NCI-H460 (cell line): Measurements from ENCODE around the gene SMIM36. TPM values are rescaled to one million over a fixed set of nuclear protein-coding genes. Genes with fewer than 3 reads are reported as not detected.
A peak's percentile ranks its signal among the peaks of the same experiment; 100 is the strongest.
"Not testable (repeated sequence)": the region's sequence is repeated elsewhere in the genome, so short reads cannot be mapped to it uniquely, and the experiment has no call there.

Source experiments
- DNase-seq: peaks from one replicate; pipeline ENCODE4 v3.0.0-alpha.2; 2016; ENCODE audit warnings: low read depth; ENCODE audit errors: extremely low read depth
- total RNA-seq: library from RNA; depleted of rRNA; stranded (reverse); fragments of >200 nt; shearing (Covaris generic); gene quantifications from 2 replicates; pipeline ENCODE4 v1.2.3, GENCODE V29; 2014

Gene SMIM36
- total RNA-seq, 1 experiment from 2014 or later, result not detected

DNA sequence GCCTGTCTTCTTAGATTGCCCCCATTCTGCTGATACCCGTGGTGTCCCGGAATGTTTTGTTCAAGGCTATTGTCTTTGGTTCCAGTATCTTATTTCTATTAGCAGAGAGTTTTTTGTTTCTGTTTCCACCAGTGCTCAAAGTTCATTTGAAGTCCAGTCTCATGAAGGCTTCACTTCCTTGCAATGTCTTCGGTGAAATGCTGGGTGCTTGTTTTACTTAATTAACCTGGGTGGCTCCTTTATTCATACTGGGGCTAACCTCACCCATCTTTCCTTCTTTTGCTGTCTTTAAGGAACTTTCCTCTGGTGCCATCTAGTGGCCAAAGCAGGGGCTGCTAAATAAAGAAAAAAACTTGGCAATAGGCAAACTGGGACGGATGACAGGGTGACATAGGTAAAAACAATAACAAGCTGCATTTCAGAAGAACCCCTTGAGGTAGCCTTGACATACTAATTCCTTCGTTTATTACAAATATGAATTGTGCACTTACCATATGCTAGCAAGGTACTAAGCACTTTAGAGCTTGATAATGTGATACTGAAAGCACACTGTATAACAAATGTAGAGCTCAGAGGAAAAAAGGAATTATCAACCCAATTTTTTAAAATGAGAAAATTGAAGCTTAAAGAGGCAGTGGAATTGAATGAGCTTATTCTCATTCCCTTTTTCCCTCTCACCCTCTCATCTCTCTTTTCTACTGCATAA lies 2.8 kb upstream of the SMIM36 start:
- peak; percentile 73 for DNase-seq

DNA sequence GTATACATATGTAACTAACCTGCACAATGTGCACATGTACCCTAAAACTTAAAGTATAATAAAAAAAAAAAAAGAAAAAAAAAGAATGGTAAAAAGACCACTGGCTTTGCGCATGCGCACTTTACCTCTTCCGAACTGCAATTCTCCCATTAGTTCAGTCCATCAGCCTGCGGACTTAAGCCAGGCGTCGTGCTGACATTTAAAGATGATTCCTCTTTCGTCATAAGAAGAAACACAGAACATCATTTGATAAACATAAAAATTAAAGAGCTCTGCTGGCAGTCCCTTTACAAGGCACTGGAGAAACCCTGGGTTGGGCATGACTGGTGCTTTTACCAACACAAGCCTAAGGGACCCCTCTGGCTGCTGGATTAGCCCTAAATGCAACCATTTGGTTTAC lies 3.6 kb downstream of the SMIM36 start:
- not testable (repeated sequence) for DNase-seq

DNA sequence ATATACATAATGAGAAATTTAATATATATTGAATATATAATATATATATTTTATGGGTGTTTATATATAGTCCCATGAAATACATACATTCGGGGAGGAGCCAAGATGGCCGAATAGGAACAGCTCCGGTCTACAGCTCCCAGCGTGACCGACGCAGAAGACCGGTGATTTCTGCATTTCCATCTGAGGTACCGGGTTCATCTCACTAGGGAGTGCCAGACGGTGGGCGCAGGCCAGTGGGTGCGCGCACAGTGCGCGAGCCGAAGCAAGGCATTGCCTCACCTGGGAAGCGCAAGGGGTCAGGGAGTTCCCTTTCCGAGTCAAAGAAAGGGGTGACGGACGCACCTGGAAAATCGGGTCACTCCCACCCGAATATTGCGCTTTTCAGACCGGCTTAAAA lies 9.6 kb downstream of the SMIM36 start:
- not testable (repeated sequence) for DNase-seq

DNA sequence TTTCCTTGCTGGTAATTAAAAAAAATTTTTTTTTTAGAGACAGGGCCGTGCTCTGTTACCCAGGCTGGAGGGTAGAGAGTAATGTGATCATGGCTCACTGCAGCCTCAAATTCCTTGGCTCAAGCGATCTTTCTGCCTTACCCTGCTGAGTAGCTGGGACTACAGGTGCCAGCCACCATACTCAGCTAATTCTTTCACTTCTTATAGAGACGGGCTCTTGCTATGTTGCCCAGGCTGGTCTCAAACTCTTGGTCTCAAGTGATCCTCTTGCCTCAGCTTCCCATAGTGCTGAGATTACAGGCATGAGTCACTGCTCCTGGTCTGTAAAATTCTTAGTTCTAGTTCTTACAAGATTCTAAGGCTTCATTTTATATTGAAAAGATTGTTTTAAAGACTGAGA lies 11.1 kb downstream of the SMIM36 start:
- DNase-seq, result no peak

DNA sequence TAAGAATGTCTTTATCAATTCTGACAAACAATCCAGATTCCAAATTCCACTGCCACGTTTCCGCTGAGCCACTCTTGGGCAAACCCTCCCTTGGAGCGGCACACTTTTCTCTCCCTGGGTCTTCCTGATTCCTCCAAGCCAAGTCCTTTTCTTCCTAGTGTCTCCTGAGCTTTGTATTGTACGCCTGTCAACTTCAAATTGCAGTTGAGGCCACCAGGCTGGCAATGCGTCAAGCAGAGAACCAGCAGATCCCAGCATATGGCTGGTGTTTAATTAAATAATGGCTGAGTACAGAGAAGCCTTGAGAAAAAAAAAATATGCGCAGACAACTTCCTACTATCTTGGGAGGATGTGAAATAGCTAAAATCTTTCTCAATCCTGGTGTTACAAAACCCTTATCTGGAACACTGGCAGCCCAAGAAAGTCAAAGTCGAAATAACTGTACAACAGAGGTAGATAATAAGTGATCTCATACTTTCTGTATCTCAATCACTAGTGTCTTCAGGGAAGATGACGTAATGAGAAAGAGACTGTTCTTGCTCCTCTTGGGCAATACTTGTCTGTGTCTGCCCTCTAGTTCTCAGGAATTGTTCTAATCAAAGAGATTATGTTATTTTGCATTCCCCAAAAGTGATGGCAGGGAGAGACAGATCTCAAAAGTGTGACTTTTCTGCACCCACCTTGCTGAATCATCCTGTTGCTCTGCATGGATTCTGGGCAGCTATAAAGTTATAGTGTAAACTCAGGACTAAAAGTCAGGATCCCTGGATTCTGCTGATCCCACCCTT lies 15.0 kb downstream of the SMIM36 start:
- DNase-seq, result no peak

DNA sequence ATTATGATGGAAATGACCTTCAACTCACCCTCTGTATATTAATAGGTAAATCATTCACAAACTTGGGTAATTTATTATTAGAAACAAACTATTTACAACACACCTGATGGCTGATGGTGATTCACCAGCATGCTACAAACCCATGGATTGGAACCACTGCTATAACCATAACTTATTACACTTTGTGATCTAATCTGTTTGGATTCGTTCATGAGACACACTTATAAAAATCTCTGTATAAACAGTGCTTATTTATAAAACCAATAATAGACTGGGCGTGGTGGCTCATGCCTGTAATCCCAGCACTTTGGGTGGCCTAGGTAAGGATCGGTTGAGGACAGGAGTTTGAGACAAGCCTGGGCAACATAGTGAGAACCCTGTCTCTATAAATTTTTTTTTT lies 16.0 kb downstream of the SMIM36 start:
- DNase-seq, result no peak

DNA sequence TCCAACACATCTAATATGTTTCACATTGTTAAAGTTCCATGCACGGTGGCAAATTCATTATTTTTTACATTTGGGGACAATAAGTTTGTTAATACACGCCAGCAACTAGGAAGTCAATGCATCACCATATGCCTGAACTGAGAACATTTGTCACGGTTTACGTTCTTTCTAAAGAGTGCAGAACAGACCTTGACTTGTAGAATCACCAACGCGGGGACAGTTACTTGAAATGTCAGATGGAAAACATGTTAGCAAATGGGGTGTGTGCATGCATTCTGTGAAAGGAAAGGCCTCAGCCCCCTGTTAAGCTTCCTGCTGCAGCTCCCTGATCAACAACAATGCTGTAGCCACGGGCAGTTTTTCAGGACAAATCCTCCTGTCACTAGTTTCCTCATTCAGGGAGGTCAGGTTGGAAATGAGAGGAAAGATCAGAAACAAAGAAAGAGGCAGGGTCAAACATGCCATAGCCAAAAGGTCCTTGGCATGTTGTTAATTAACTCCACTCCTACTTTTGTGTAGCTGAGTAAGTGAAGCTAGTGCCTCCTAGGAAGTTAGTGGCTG lies 18.4 kb downstream of the SMIM36 start:
- no peak for DNase-seq

DNA sequence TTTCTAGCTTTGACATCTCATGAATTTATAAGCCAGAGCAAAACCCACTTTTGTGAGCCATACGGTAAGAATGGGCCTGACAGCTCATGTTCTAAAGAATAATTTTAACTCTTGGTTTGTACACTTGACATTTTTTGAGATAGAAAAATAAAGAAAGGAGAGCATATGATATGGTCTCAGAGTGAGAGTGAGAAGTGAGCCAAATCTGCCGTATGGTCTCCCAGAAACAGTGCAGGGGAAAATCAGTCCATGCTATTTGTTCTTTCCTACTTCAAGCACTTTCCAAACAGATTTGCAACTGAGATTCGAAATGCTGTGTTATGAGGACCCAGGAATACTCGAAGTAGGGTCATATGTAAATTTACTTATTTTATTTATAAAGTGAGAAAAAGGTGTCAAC lies 20.9 kb downstream of the SMIM36 start:
- DNase-seq, result no peak

DNA sequence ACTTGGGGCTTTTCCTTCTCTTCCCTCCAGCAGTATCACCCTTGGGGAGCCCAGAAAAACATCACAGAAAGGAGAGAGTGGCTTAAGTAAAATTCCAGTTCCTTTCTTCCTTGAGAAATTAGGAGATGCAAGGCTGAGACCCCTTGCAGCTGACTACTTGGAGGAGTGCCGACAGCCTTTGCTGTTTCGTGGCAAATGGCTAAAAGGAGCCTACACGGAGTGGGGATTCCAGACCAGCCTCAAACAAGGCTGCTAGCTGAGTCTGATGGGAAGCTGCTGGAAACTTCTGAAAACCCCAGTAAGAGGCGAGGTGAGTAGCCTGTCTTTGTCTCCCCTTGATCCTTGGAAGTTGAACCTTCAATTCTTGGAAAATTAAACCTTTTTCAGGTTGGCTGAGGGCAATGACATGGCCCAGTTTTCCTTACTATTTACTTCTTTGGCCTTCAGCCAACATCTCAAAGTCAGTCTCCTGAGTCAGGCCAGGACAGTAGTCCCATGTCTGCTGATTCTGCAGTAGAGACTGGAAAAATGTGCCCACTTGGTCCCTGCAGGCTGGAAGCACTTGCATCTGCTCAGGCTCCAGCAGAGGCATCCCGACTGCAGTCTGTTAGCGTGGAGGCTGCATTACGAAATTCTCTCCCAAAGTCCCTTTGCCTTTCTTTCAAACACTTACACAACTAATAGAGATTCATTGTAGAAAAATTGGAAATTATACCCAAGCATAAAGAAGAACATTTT lies 23.4 kb downstream of the SMIM36 start:
- no peak for DNase-seq

DNA sequence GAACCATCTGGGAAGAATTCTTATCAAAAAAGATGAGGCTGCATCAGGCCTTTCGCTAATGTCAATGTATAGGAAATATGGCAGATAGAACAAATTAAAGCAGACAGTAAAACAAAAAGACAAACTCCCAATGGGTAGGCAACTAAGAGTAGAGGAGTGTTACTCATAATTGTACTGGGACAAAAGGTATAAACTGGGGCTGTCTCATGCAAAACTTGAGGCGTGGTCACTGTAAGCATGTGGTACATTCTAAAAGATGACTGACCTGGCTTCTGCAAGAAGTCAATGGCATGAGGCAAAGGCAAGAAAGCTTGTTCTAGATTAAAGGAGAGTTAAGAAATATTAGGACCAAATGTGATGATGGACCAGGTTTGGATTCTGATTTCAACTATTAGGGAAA lies 26.7 kb downstream of the SMIM36 start:
- no peak for DNase-seq

DNA sequence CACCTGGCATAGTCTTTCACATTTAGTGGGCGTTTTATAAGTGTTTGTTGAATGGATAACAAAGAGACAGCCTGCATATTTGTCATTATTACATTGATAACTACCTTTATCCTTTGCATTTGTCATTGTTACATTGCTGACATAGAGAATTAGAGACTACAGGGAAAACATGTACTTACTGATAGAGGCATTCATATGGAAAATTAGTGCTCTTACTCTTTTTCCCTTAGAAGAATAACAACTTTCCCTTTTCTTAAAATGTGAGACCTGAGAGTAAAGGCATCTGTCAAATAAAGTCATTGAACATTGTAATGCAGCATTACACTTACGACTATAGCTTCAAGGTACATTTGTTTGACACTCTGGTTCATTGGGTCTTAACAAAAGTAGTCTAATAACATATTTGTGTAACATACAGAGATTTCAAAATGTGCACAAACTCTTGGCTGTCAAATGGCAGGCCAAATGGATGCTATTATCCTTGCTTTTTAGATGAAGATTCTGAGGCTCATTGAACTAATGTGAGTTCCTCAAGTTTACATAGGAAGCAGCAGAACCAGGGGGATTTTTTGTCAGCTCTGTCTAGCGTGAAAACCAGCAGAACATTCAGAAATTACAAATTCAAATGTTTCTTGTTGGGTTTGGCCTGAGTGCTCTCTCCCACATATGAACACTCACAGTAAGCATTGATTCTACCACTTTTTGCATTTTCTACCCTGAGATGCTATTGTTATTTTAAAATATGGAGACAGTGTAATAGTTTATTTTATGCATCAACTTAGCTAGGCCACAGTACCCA lies 28.5 kb downstream of the SMIM36 start:
- no peak for DNase-seq

DNA sequence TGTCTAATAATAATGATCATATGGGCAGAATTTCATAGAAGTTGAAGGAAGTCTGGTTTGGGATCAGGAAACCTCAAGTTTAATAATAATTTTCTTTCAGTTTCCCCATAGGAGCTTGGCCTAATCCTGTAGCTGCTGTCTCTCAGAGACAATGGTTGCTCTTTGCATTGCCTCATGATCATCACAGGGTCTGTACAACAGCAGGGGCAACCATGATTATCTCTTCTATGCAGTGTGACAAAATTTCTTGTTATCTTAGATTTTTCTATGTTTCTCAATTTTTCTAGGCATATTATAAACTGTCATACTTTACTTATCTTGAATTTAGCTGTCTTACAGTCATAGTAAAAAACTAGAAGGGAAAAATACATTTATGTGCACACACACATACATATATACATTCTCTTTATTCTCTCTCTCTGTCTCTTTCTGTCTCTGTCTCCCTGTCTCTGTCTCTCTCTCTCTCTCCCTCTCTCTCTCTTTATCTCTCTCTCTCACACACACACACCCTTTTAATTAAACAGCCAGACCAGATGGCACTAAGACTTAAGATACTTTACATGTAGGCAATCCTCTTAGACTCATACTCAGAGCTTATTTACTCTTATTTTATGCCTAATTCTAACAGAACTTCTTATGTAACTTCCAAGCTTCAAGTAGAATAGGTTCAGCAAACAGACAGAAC lies 30.5 kb downstream of the SMIM36 start:
- DNase-seq, result no peak

DNA sequence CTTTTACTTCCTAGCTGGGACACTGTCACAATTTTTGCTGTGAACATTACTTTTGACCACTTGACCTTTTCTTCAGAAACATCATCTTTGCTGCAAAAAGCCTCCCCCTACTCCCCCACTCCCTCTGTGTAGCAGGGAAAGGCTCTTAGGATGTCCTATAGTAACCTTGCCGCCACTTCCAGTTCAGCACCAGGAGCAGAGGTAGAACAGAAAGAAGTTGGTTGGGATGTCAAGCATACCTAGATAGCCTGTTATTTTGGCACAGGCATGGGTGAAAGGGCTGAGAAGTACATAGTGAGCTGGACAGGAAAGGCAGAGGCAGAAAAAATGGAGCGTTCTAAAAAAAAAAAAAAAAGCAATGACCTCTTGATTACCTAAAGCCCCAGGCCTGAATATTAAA lies 31.3 kb downstream of the SMIM36 start:
- DNase-seq, result no peak

DNA sequence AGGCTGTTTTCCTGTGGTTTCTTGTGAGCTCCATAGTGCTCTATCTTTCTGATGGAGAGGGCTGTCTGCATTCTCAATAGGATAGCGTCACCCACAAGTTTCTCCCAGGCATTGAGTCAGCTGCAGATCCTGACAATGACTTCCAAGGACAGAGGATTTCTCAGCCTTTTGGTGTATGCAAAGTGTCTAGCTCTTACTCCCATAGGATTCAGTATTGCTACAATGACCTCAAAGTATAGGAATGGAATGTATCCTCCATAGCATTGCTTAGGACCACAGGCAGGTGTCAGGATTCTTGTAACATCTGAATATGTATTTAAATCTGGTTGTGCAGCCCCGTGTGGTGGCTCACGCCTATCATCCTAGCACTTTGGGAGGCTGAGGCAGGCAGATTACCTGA lies 32.3 kb downstream of the SMIM36 start:
- DNase-seq, result no peak

DNA sequence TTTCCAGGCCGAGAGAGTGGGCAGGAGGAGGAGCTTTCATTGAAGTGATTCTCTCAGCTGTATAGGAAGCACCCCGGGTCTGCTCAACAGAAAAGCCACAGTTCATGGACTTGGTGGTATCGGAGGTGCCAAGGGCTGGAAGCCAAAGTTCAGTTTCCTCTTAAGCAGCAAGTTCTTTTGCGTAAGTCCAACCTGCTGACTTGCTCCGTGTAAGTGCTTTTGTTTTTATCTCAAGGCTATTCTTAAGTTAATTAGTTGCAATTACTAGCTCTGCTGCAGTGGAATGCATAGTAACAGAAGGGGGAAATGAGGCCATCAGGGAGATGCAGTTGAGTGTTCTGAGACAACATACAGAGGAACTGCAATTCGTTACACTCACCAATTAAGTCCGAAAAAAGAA lies 44.6 kb downstream of the SMIM36 start:
- no peak for DNase-seq

DNA sequence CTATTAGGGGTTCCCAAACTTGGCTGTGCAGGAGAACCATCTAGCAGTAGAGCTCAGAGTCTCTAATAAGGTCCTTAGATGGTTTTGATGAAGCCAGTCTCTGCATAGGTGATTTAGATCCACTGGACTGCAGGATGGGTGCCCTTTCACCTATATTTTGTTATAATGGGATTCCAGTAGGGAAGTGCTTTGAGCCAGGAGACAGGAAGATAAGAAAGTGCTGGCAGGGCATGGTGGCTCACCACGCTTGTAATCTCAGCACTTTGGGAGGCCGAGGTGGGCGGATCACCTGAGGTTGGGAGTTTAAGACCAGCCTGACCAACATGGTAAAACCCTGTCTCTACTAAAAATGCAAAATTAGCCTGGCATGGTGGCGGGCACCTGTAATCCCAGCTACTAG lies 45.5 kb downstream of the SMIM36 start:
- DNase-seq, result not testable (repeated sequence)

DNA sequence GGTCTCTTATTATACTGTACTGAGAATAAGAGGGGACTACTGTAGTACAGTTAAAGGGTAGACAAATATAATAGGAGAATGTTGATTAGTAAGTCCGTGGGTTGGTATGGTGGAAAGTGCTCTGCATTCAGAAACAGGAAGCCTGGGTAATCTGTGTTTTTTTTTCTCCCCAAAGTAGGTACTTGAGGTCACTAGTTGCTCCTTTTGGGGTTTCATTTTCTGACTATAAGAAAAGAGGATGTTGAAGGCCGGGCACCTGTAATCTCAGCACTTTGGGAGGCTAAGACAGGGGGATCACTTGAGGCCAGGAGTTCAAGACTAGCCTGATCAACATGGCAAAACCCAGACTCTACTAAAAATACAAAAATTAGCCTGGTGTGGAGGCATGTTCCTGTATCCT lies 47.7 kb downstream of the SMIM36 start:
- DNase-seq, result no peak

DNA sequence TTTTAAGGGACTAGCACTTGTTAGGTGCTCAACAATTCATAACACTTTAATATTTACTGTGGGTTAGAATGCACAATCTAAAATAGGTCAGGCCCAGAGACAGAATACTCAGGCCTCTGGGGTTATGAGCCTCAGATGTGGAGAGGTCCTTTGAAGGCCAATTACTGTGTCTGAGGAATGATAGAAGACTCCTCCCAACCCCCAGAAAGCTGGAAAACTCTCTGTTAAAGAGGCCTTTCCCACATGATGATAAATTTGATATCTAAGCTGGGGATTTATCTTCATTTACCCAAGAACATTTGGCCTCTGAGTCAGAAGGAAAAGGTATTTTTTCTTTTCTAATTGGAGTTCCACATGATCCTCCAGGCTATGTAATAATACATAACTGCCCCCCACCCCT lies 48.5 kb downstream of the SMIM36 start:
- DNase-seq, result no peak

DNA sequence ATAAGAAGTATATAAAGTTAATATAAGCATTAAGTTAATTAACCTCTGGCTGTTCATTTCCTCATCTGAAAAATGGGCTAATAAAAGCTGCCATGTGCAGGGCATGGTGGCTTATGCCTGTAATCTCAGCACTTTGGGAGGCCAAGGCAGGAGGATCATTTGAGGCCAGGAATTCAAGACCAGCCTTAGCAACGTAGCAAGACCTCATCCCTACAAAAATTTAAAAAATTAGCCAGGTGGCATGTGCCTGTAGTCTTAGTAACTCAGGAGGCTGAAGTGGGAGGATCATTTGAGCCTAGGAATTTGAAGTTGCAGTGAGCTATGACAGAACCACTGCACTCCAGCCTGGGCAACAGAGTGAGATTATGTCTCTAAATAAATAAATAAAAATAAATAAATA lies 49.0 kb downstream of the SMIM36 start:
- no peak for DNase-seq

DNA sequence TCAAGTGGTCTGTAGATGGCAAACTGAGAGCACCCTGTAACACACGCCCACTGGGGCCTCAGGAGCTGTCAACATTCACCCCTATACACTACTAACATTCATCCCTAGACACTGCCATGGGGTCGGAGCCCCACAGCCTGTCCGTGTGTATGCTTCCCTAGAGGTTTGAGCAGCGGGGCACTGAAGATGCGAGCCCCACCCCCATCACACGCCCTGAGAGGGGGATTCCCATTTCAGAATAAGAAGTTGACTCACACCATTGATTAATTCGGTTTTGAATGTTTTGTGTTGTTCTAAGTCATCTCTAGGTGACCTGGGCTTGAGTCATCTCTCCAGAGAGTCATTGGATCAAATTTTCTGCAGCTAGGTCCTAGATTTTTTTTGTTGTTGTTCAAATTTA lies 52.3 kb downstream of the SMIM36 start:
- no peak for DNase-seq
